SK-N-SH (cell line): Measurements from ENCODE around the gene TAF1D. TPM values are rescaled to one million over a fixed set of nuclear protein-coding genes. Genes with fewer than 3 reads are reported as not detected.

Experiments
- CTCF ChIA-PET: fragments of 300-600, 350-600 bp; formaldehyde crosslinking; extraction: SDS; loops from one replicate; lab custom pipeline; 2021; lab: Yijun Ruan, JAX
- POLR2A ChIA-PET: fragments of 350-600 bp; sonication (Branson Sonifier 250); formaldehyde crosslinking; extraction: SDS; loops from one replicate; lab custom pipeline; 2020; ENCODE audit warnings: antibody characterized with exemption, inconsistent platforms; lab: Yijun Ruan, JAX
- DNase-seq: peaks from one replicate; pipeline ENCODE4 v3.0.0; 2012
- H2AFZ ChIP-seq: fragments of 200-600 bp; sonication (generic); 2 replicates; pipeline ENCODE4 v1.8.1; 2016; ENCODE audit warnings: antibody characterized with exemption, mild to moderate bottlenecking, low read depth
- H3F3A ChIP-seq: fragments of 200-600 bp; sonication (generic); replicated peaks from 2 replicates; pipeline ENCODE3; 2016; ENCODE audit warnings: antibody characterized with exemption, mild to moderate bottlenecking; ENCODE audit not compliant: insufficient read depth
- H3K27ac ChIP-seq, 2 experiments: fragments of 200-500 bp in 1 of 2; fragments of 200-600 bp in 1 of 2; sonication (Bioruptor generic) in 1 of 2; sonication (generic), shearing (Covaris generic) in 1 of 2; 2 replicates each; pipeline versions ENCODE4 v1.5.1 to v1.6.1; 2014 to 2016; ENCODE audit warnings: low read depth in 2 of 2, inconsistent platforms in 1 of 2, low read length in 1 of 2, mild to moderate bottlenecking in 1 of 2, mixed read lengths in 1 of 2
- H3K27me3 ChIP-seq: fragments of 200-600 bp; sonication (generic), shearing (Covaris generic); 2 replicates; pipeline ENCODE4 v1.6.1; 2016; ENCODE audit warnings: mixed run types; ENCODE audit not compliant: insufficient read depth
- H3K36me3 ChIP-seq, 2 experiments: fragments of 200-500 bp in 1 of 2; fragments of 200-600 bp in 1 of 2; sonication (Bioruptor generic) in 1 of 2; sonication (generic) in 1 of 2; replicated peaks in 1 of 2; 2 replicates each; pipeline versions ENCODE3 to v1.5.1; 2014 to 2016; ENCODE audit warnings: low read length in 1 of 2, mild to moderate bottlenecking in 1 of 2; ENCODE audit not compliant: insufficient read depth in 2 of 2, control insufficient read depth in 1 of 2
- H3K4me1 ChIP-seq, 2 experiments: fragments of 200-500 bp in 1 of 2; fragments of 200-600 bp in 1 of 2; sonication (Bioruptor generic) in 1 of 2; sonication (generic), shearing (Covaris generic) in 1 of 2; 2 replicates each; pipeline versions ENCODE4 v1.5.1 to v1.6.1; 2014 to 2016; ENCODE audit warnings: low read depth in 1 of 2, low read length in 1 of 2, mixed run types in 1 of 2; ENCODE audit not compliant: insufficient read depth in 2 of 2, control insufficient read depth in 1 of 2
- H3K4me2 ChIP-seq: fragments of 200-600 bp; sonication (generic), shearing (Covaris generic); 2 replicates; pipeline ENCODE4 v1.6.1; 2017; ENCODE audit warnings: mixed run types
- H3K4me3 ChIP-seq, 2 experiments: fragments of 200-500 bp in 1 of 2; fragments of 200-600 bp in 1 of 2; sonication (Bioruptor generic) in 1 of 2; sonication (generic), shearing (Covaris generic) in 1 of 2; 2 replicates each; pipeline versions ENCODE4 v1.5.1 to v1.8.1; 2014 to 2016; ENCODE audit warnings: low read depth in 2 of 2, inconsistent platforms in 1 of 2, low read length in 1 of 2, mild to moderate bottlenecking in 1 of 2, mixed read lengths in 1 of 2, moderate library complexity in 1 of 2
- H3K79me2 ChIP-seq: fragments of 200-600 bp; sonication (generic); 2 replicates; pipeline ENCODE4 v1.8.1; 2017; ENCODE audit warnings: mild to moderate bottlenecking; ENCODE audit not compliant: insufficient read depth
- H3K9ac ChIP-seq: fragments of 200-600 bp; sonication (generic); 2 replicates; pipeline ENCODE4 v1.6.1; 2017; ENCODE audit warnings: mixed run types
- H3K9me2 ChIP-seq: fragments of 200-600 bp; sonication (generic); 2 replicates; pipeline ENCODE4 v1.6.1; 2017; ENCODE audit warnings: mixed run types
- H3K9me3 ChIP-seq: fragments of 200-600 bp; sonication (generic); 2 replicates; pipeline ENCODE4 v1.6.1; 2017; ENCODE audit warnings: mixed run types, mild to moderate bottlenecking, moderate library complexity
- H4K20me1 ChIP-seq: fragments of 200-600 bp; sonication (generic); 2 replicates; pipeline ENCODE4 v1.6.1; 2017; ENCODE audit warnings: mild to moderate bottlenecking, mixed run types; ENCODE audit not compliant: insufficient read depth
- ELF1 ChIP-seq: IDR thresholded peaks from 2 replicates; pipeline ENCODE4 v1.4.0; 2012
- EZH2phosphoT487 ChIP-seq: fragments of 200-600 bp; sonication (generic); IDR thresholded peaks from 2 replicates; pipeline ENCODE4 v1.6.1; 2017; ENCODE audit warnings: low read depth, mixed run types, mild to moderate bottlenecking, antibody characterized with exemption, moderate library complexity, borderline replicate concordance
- GABPA ChIP-seq: IDR thresholded peaks from 2 replicates; pipeline ENCODE4 v1.4.0; 2012; ENCODE audit warnings: low read depth, mild to moderate bottlenecking
- JUND ChIP-seq: IDR thresholded peaks from 2 replicates; pipeline ENCODE4 v1.4.0; 2012
- NFIC ChIP-seq: IDR thresholded peaks from 2 replicates; pipeline ENCODE4 v1.4.0; 2012; ENCODE audit warnings: borderline replicate concordance
- NRF1 ChIP-seq: IDR thresholded peaks from 2 replicates; pipeline ENCODE4 v1.6.1; 2012; ENCODE audit warnings: low read depth, mild to moderate bottlenecking, low read length
- POLR2AphosphoS5 ChIP-seq: IDR thresholded peaks from 2 replicates; pipeline ENCODE4 v1.6.1; 2012; ENCODE audit warnings: low read depth, low read length
- RCOR1 ChIP-seq: fragments of 150-350 bp; IDR thresholded peaks from 2 replicates; pipeline ENCODE4 v1.6.1; 2017; ENCODE audit warnings: antibody characterized with exemption, low read length
- RFX5 ChIP-seq: IDR thresholded peaks from 2 replicates; pipeline ENCODE4 v1.6.1; 2012; ENCODE audit warnings: mild to moderate bottlenecking, improper control_type of control experiment, low read length
- RXRA ChIP-seq: IDR thresholded peaks from 2 replicates; pipeline ENCODE4 v1.4.0; 2012; ENCODE audit warnings: low read depth, mild to moderate bottlenecking, borderline replicate concordance
- SIN3A ChIP-seq: IDR thresholded peaks from 2 replicates; pipeline ENCODE4 v1.6.1; 2012; ENCODE audit warnings: low read depth, mild to moderate bottlenecking, low read length, moderate library complexity, borderline replicate concordance
- SMC3 ChIP-seq: IDR thresholded peaks from 2 replicates; pipeline ENCODE4 v1.6.1; 2012; ENCODE audit warnings: low read depth, low read length, improper control_type of control experiment
- TAF1 ChIP-seq: IDR thresholded peaks from 2 replicates; pipeline ENCODE4 v1.6.1; 2012; ENCODE audit warnings: low read depth, mild to moderate bottlenecking, low read length, moderate library complexity, borderline replicate concordance
- TCF12 ChIP-seq: IDR thresholded peaks from 2 replicates; pipeline ENCODE4 v1.4.0; 2012
- WGBS: methylation state at CpG from one replicate; pipeline ENCODE4 v1.1.6; 2017; ENCODE audit warnings: low lambda C conversion rate; 5-methylcytosine and 5-hydroxymethylcytosine counted together
- polyA plus RNA-seq, 3 experiments: library from polyadenylated mRNA; depleted of rRNA; stranded (reverse); fragments of >200 nt; gene quantifications; 2 replicates each; pipeline ENCODE4 v1.2.3, GENCODE V29; 2012
- TF ChIP-seq, protein P1 (sequence below): IDR thresholded peaks from 2 replicates; pipeline ENCODE4 v1.4.0; 2012; ENCODE audit warnings: low read depth
- TF ChIP-seq, protein P2 (sequence below): fragments of 200-600 bp; sonication (generic); IDR thresholded peaks from 2 replicates; pipeline ENCODE4 v1.6.1; 2017; ENCODE audit warnings: antibody characterized with exemption, mild to moderate bottlenecking, moderate library complexity
- TF ChIP-seq, protein P3 (sequence below): IDR thresholded peaks from 2 replicates; pipeline ENCODE4; 2012
- TF ChIP-seq, protein P4 (sequence below): IDR thresholded peaks from 2 replicates; pipeline ENCODE4 v1.6.1; 2012; ENCODE audit warnings: mild to moderate bottlenecking, low read depth, low read length, moderate library complexity
- TF ChIP-seq, protein P5 (sequence below): fragments of 150-350 bp; IDR thresholded peaks from 2 replicates; pipeline ENCODE4 v1.6.1; 2017; ENCODE audit warnings: antibody characterized with exemption, low read length, low read depth, borderline replicate concordance

Gene TAF1D
- polyA plus RNA-seq, 1 of the 3 experiments (the other 2 are of a cell fraction) = 56.7 TPM

DNA sequence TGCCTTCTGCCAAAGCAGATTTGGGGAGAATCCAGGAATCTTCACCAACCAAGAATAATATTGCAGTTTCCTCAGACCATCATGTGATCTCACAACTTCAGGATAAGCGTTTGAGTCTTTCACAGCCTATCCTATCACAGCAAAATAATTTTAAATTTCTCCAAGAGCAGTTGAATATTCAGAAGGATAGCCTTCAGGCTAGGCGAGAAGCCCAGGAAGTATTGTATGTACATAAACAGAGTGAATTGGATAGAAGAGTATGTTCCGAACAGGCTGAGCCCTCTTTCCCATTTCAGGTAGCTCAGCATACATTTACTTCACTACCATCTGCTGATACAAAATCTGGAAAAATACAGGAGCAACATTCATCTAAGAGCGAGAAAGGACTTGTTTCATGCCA lies 43.7 kb downstream of the TAF1D start:
- no peak overlapping the region for H2AFZ ChIP-seq
- no peaks in the 10 kb centered on the region for H4K20me1 ChIP-seq
- no peak for DNase-seq
- 99% methylated on average over 4 of the region's 4 CpGs for WGBS
- H3K4me3 ChIP-seq = no peak overlapping the region
- H3K9me2 ChIP-seq = no peaks in the 10 kb centered on the region
- no peaks in the 10 kb centered on the region; the same call in 1 of the 2 replicates for H3K79me2 ChIP-seq
- H3F3A ChIP-seq = no peaks in the 10 kb centered on the region
- H3K9me3 ChIP-seq = no peaks in the 10 kb centered on the region
- TF ChIP-seq, protein P1, sequence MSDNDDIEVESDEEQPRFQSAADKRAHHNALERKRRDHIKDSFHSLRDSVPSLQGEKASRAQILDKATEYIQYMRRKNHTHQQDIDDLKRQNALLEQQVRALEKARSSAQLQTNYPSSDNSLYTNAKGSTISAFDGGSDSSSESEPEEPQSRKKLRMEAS = no peak
- TF ChIP-seq SMC3 (no peak), EZH2phosphoT487 (no peak), NFIC (no peak), RFX5 (no peak), POLR2AphosphoS5 (no peak), TAF1 (no peak)
- TF ChIP-seq, protein P2, sequence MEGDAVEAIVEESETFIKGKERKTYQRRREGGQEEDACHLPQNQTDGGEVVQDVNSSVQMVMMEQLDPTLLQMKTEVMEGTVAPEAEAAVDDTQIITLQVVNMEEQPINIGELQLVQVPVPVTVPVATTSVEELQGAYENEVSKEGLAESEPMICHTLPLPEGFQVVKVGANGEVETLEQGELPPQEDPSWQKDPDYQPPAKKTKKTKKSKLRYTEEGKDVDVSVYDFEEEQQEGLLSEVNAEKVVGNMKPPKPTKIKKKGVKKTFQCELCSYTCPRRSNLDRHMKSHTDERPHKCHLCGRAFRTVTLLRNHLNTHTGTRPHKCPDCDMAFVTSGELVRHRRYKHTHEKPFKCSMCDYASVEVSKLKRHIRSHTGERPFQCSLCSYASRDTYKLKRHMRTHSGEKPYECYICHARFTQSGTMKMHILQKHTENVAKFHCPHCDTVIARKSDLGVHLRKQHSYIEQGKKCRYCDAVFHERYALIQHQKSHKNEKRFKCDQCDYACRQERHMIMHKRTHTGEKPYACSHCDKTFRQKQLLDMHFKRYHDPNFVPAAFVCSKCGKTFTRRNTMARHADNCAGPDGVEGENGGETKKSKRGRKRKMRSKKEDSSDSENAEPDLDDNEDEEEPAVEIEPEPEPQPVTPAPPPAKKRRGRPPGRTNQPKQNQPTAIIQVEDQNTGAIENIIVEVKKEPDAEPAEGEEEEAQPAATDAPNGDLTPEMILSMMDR = no peak
- no peak overlapping the region for H3K27ac ChIP-seq
- ChIA-PET POLR2A (no interaction called here), CTCF (no interaction called here)
- H3K4me2 ChIP-seq = no peak overlapping the region
- H3K9ac ChIP-seq = no peak overlapping the region
- H3K36me3 ChIP-seq = peaks cover 58 to 87% of the 10 kb centered on the region in 2 experiments
- no peaks in the 10 kb centered on the region for H3K4me1 ChIP-seq
- no peaks in the 10 kb centered on the region for H3K27me3 ChIP-seq

DNA sequence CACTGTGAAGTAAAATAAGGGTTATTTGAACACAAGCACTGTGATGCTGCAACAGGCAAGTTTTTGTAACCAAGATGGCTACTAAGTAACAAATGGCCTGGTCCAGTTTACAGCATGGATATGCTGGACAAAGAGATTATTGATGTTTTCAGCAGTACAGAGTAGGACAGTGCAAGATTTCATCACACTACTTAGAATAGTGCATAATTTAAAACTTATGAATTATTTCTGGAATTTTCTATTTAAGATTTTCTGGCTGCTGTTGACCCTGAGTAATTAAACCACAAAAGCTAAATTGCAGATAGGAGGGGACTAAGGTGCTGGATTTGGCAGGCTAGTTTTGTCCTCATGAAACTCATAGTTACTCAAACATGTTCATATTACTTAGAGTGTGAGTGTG lies 46.7 kb downstream of the TAF1D start:
- Histone ChIP-seq H3K4me1 (no peaks in the 10 kb centered on the region), H3K9ac (no peak overlapping the region), H3K27me3 (no peaks in the 10 kb centered on the region), H3K4me2 (no peak overlapping the region), H3K4me3 (no peak overlapping the region), H4K20me1 (no peaks in the 10 kb centered on the region), H3K36me3 (peaks cover 71 to 79% of the 10 kb centered on the region in 2 experiments), H3F3A (no peaks in the 10 kb centered on the region), H2AFZ (no peak overlapping the region), H3K27ac (no peak overlapping the region), H3K79me2 (no peaks in the 10 kb centered on the region; the same call in 1 of the 2 replicates), H3K9me3 (no peaks in the 10 kb centered on the region), H3K9me2 (no peaks in the 10 kb centered on the region)
- ChIA-PET POLR2A (no interaction called here), CTCF (interaction anchor here (0.9 kb wide), 1 partner anchor 32 kb away, joined by 3 read pairs; no protein-coding TSS in a partner anchor)
- DNase-seq = no peak
- TF ChIP-seq NFIC (no peak), SMC3 (no peak), POLR2AphosphoS5 (no peak), EZH2phosphoT487 (no peak), NRF1 (no peak), SIN3A (no peak), RFX5 (no peak), GABPA (no peak), RCOR1 (no peak), TCF12 (no peak), RXRA (no peak), TAF1 (no peak), JUND (no peak), ELF1 (no peak)
- TF ChIP-seq, protein P3, sequence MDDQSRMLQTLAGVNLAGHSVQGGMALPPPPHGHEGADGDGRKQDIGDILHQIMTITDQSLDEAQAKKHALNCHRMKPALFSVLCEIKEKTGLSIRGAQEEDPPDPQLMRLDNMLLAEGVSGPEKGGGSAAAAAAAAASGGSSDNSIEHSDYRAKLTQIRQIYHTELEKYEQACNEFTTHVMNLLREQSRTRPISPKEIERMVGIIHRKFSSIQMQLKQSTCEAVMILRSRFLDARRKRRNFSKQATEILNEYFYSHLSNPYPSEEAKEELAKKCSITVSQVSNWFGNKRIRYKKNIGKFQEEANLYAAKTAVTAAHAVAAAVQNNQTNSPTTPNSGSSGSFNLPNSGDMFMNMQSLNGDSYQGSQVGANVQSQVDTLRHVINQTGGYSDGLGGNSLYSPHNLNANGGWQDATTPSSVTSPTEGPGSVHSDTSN = no peak
- TF ChIP-seq, protein P4, sequence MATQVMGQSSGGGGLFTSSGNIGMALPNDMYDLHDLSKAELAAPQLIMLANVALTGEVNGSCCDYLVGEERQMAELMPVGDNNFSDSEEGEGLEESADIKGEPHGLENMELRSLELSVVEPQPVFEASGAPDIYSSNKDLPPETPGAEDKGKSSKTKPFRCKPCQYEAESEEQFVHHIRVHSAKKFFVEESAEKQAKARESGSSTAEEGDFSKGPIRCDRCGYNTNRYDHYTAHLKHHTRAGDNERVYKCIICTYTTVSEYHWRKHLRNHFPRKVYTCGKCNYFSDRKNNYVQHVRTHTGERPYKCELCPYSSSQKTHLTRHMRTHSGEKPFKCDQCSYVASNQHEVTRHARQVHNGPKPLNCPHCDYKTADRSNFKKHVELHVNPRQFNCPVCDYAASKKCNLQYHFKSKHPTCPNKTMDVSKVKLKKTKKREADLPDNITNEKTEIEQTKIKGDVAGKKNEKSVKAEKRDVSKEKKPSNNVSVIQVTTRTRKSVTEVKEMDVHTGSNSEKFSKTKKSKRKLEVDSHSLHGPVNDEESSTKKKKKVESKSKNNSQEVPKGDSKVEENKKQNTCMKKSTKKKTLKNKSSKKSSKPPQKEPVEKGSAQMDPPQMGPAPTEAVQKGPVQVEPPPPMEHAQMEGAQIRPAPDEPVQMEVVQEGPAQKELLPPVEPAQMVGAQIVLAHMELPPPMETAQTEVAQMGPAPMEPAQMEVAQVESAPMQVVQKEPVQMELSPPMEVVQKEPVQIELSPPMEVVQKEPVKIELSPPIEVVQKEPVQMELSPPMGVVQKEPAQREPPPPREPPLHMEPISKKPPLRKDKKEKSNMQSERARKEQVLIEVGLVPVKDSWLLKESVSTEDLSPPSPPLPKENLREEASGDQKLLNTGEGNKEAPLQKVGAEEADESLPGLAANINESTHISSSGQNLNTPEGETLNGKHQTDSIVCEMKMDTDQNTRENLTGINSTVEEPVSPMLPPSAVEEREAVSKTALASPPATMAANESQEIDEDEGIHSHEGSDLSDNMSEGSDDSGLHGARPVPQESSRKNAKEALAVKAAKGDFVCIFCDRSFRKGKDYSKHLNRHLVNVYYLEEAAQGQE = no peak
- TF ChIP-seq, protein P5, sequence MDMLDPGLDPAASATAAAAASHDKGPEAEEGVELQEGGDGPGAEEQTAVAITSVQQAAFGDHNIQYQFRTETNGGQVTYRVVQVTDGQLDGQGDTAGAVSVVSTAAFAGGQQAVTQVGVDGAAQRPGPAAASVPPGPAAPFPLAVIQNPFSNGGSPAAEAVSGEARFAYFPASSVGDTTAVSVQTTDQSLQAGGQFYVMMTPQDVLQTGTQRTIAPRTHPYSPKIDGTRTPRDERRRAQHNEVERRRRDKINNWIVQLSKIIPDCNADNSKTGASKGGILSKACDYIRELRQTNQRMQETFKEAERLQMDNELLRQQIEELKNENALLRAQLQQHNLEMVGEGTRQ = no peak
